ENCODE data around the gene ARPP21.

ARPP21 gene

GRCh38 chr3:35677797-35678196 is 38.5 kb downstream of the ARPP21 start:
- DNase-seq (ENCODE audit: low read depth) = no peak

DNA sequence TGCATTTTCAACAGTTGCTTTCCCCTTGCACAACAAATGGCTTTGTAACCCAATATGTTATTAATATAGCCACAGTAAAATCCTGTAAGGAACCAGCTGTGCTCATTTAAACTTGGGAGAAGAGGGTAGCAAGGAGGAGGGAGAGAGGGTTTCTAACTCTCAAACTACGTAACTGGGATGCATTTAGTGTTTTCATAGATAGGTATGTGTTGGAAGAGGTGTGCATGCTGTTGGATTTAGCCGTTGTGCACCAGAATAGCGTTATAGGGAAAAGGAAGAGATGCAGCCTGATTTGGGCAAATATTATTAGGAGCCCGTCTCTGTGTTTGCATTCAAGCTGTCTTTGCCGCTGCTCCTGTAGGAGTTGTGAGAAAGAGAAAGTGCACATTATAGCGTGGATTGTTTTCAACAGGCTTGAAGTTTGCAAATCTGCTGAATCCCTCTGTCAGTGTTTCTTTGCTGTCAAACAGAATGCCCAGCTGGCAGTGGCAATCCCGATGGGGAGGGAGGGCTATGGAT is 39.4 kb downstream of the ARPP21 start:
- no peak for DNase-seq (ENCODE audit: low read depth)

DNA sequence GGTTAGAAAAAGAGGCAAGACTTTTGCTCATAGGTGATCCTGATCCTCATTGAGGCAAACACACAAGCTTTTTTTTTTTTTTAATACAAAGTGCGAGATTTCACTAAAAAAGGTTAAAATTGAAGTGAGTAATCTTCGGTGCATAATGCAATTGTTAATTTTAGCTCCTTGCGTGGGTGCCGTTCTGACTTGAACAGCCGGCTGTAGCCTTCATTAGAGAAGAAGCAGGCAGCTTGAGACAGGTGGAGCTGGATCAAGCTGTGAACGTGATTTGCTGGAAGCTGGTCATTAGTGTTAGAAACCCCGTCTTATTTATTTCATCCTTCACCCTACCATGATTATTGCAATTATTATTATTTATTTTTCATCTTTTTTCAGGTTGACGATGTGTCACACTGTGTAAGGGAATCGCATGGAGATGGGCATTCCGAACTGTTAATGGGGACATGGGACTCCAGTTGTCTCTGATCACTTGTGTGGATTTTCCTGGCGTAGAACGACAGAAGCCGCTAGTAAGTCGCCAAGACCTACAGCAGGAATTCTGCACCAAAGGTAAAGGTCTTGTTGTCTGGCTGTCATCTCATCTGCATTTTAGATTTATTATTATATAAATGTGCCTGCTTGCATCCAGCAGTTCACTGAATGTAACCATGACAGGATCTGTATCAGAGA is 40.2 kb downstream of the ARPP21 start:
- DNase-seq (ENCODE audit: low read depth) = no peak

- no peak for DNase-seq (ENCODE audit: low read depth)
These were observed 41.7 kb downstream of the ARPP21 start for GRCh38 chr3:35680866-35681650.

- no peak for DNase-seq (ENCODE audit: low read depth)
These were observed 45.8 kb downstream of the ARPP21 start for GRCh38 chr3:35685153-35685552.

DNA sequence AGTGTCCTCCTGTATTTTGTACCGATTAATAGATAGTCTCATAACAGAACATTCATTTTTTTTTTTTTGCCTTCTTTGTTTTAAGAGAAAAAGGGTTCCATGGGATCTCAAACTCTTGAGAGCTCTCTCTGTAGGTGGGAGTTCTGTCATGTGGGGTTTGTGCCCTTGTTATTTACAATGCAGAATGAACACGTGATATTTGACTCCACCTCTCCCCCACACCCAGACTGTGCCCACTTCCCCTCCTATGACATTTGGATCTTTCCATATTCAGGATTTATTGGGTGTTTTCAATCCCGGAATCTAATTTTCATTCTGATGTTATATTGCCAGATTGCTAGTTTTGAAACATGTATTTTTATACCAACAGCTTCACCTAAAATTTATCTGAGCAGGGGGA is 49.5 kb downstream of the ARPP21 start:
- DNase-seq (ENCODE audit: low read depth) = no peak

- no peak for DNase-seq (ENCODE audit: low read depth)
These were observed 50.9 kb downstream of the ARPP21 start for GRCh38 chr3:35690271-35690670.

GRCh38 chr3:35705904-35706303 is 66.6 kb downstream of the ARPP21 start:
- DNase-seq (ENCODE audit: low read depth) = no peak

- DNase-seq (ENCODE audit: low read depth) = no peak
These were observed 68.6 kb downstream of the ARPP21 start for GRCh38 chr3:35707904-35708303.

- DNase-seq (ENCODE audit: low read depth) = no peak
These were observed 69.3 kb downstream of the ARPP21 start for GRCh38 chr3:35708394-35709271.

- DNase-seq (ENCODE audit: low read depth) = no peak
These were observed 70.4 kb downstream of the ARPP21 start for GRCh38 chr3:35709691-35710090.

DNA sequence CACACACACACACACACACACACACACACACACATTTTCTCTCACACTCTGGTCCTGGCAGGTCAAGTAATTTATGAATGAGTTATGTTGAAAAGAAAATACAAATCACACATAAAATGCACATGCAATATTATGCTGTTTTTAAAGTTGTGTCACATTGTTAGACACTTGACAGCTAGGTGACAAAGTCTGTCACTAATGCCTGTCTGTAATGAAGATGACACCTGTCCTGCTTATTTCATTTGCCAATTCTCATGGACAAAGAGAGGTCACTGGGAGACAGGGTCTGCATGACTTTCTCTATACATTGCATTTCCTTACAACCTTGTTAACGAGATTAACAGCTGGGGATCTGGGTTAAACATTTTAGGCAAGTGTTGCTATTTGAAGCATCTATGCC is 71.2 kb downstream of the ARPP21 start:
- DNase-seq (ENCODE audit: low read depth) = no peak

DNA sequence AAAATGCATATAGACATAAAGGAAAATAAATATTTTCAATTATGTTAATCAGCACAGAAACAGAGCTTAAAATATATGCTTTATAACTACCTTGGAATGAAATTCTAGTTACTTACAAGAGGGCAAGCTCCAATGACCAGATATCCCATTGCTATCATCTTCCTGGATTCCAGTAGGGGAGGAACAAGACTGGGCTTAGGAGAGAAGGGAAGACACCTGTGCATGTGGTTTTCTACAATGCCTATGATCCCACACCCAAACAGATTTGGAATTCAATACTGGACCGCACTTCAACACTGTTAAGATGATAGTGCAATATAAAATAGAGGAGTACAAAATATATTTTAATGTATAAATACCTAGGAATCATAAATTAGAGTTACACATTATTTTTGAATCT is 79.6 kb downstream of the ARPP21 start:
- DNase-seq (ENCODE audit: low read depth) = no peak

GRCh38 chr3:35721628-35722027 is 82.3 kb downstream of the ARPP21 start:
- no peak for DNase-seq (ENCODE audit: low read depth)

- DNase-seq (ENCODE audit: low read depth) = no peak
These were observed 83.6 kb downstream of the ARPP21 start for GRCh38 chr3:35722902-35723301.

DNA sequence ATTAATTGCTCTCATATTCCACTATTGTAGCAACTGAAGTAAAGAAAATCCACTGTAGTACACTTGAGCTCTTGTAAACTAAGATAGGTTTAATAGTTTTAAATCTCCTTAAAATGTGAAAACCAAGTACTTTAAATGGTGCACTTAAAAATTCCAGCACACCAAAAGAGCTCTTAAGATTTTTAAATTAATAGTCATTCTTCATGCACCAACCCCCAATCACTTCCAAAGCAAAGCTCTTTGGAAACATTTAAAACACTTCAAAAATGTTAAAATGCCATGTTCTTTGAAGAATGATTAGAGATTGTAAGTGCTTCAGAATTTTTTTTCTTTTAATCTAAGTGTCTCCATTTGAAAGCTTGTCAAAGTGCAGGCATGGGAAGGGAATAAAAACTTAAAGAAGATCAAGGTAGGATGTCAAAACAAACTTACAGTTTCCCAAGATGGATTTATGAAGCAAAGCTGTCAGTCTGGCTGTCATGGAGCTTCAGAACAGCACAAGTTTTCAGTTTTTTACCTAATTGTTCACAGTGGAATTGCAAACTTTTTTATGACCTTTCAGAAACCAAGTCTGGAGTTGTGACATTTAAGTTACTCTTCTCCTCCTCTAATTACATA is 84.3 kb downstream of the ARPP21 start:
- no peak for DNase-seq (ENCODE audit: low read depth)

DNA sequence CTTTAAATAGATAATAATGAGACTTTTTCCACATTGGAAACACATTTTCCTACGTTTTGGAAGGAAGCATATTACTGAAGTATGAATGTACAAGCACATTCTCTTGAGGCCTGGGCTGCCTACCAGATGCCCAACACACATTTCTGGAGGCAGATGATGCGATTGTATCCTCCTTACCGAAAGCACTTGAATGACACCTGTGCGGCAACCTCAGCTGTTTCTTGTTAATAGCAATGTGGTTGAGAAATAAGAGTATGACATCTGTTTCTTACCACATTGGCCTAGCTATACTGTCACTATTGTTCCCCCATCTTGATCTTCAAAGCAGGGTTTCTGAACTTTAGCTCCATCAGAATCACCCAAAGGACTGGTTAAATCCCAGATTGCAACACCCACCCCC is 84.8 kb downstream of the ARPP21 start:
- DNase-seq (ENCODE audit: low read depth) = no peak

DNA sequence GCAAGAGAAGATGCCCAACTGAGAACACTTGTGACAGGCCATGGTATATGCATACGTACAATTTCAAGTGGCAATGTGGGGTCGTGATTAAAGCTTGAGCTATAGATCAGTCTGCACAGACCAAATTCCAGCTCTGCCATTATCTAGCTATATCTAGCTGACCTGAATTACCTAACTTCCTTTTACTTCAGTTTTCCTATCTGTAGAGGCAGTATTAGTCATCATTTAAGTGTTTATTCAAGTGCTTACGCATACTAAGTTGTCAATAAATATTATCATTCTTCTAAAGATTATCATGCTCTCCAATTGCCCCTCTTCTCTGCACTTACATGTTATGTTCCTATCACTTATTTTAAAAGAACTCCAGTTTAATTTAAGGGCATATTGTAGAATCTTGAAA is 87.9 kb downstream of the ARPP21 start:
- no peak for DNase-seq (ENCODE audit: low read depth)

- DNase-seq (ENCODE audit: low read depth) = no peak
These were observed 94.0 kb downstream of the ARPP21 start for GRCh38 chr3:35733341-35733740.

DNA sequence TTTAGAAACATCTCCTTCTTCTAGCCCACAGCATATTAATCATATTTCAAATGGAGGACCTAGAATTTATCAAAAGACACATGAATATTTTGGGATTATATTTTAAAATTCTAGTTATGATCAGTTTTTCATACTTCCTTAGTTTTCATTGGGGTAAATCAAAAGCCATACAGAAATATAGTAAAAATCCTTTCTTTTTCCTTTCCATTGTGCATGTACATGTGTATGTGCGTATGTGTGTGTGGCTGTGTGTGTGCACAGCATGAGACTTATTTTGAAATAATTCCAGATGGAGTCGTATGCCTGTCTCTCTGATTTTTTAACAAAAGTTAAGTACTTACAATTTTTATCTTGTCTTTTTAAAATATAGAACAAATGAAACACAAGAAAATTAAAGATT is 94.5 kb downstream of the ARPP21 start:
- DNase-seq (ENCODE audit: low read depth) = no peak

DNA sequence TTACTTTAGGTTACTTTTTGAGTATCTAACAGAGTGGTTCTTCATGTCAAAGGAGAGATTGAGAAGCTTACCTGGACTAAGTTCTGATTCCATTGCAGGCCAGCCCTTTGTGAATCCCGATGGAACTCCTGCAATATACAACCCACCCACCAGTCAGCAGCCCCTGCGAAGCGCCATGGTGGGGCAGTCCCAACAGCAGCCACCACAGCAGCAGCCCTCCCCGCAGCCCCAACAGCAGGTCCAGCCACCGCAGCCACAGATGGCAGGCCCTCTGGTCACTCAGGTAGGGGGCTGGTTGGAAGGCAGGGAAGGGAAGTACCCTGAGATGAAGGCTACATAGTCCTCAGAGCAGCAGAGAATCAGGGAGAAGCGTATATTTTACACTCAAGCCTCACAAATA is 97.8 kb downstream of the ARPP21 start:
- DNase-seq (ENCODE audit: low read depth) = no peak

DNA sequence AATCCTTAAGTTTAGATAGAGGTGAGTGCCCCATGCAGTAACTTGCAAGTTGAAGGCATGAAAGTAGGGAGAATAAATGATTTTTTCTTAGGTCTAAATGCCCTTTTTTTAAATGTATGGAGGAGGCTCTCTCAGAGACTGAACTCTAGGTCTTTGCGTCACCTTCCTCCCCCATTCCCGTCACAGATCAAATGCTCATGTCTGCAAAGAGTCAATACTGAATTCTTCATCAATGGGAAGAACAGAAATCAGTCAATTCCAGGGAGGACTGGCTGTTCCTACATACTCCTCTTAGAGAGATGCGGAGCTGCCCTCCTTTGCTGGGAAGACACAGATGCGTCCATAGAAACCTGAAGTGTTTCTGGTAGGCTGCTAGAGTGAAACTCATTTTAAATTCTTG is 98.2 kb downstream of the ARPP21 start:
- no peak for DNase-seq (ENCODE audit: low read depth)

All from amniotic epithelial cell (primary cell).